Renal cortical epithelial cell (primary cell): ENCODE results near the gene TOX3. TPM values are rescaled to one million over a fixed set of nuclear protein-coding genes. Genes with fewer than 3 reads are reported as not detected.

Experiments used
- DNase-seq: peaks from one replicate; pipeline ENCODE4 v3.0.0-alpha.2; 2011; ENCODE audit warnings: low read depth
- total RNA-seq: library from RNA; depleted of rRNA; stranded (reverse); fragments of >200 nt; gene quantifications from 2 replicates; pipeline ENCODE4 v1.2.3, GENCODE V29; 2014

The TOX3 gene
- total RNA-seq, 1 donor from 2014 or later: 5.4 TPM

- DNase-seq: no peak
Measured at GRCh38 chr16:52563767-52564611, 17.0 kb upstream of the TOX3 start.

GRCh38 chr16:52562770-52563169 lies 15.8 kb upstream of the TOX3 start:
- DNase-seq: no peak

- DNase-seq: no peak
Measured at GRCh38 chr16:52561910-52562741, 15.2 kb upstream of the TOX3 start.

- no peak for DNase-seq
Measured at GRCh38 chr16:52558448-52558847, 11.5 kb upstream of the TOX3 start.

GRCh38 chr16:52557236-52557635 lies 10.3 kb upstream of the TOX3 start:
- DNase-seq: peak; percentile 82

GRCh38 chr16:52556083-52556482 lies 9.1 kb upstream of the TOX3 start:
- DNase-seq: no peak

GRCh38 chr16:52555572-52555971 lies 8.6 kb upstream of the TOX3 start:
- DNase-seq: no peak

- DNase-seq: no peak
Measured at GRCh38 chr16:52554334-52554733, 7.4 kb upstream of the TOX3 start.

GRCh38 chr16:52553322-52553721 lies 6.4 kb upstream of the TOX3 start:
- DNase-seq: no peak

GRCh38 chr16:52552643-52553042 lies 5.7 kb upstream of the TOX3 start:
- DNase-seq: peak; percentile 84

GRCh38 chr16:52549011-52549692 lies 2.2 kb upstream of the TOX3 start:
- peak; percentile 62 for DNase-seq

GRCh38 chr16:52548261-52549010 lies 1.5 kb upstream of the TOX3 start:
- no peak for DNase-seq

GRCh38 chr16:52547834-52548215 lies 882 bp upstream of the TOX3 start:
- DNase-seq: no peak

- DNase-seq: no peak
Measured at GRCh38 chr16:52546291-52547003, 496 bp downstream of the TOX3 start.

GRCh38 chr16:52545898-52546266 lies 1.1 kb downstream of the TOX3 start:
- DNase-seq: no peak

- DNase-seq: peak; percentile 28
Measured at GRCh38 chr16:52545222-52545897, 1.6 kb downstream of the TOX3 start.

- no peak for DNase-seq
Measured at GRCh38 chr16:52544703-52545102, 2.2 kb downstream of the TOX3 start.

- DNase-seq: peak; percentile 62
Measured at GRCh38 chr16:52543654-52544053, 3.3 kb downstream of the TOX3 start.

- no peak for DNase-seq
Measured at GRCh38 chr16:52540910-52541309, 6.0 kb downstream of the TOX3 start.

- peak; percentile 64 for DNase-seq
Measured at GRCh38 chr16:52539191-52539590, 7.8 kb downstream of the TOX3 start.
